Vagina (tissue), 2 donors: ENCODE measurements around the gene ADAMTS2. TPM values are rescaled to one million over a fixed set of nuclear protein-coding genes. Genes with fewer than 3 reads are reported as not detected.
A peak's percentile ranks its signal among the peaks of the same experiment; 100 is the strongest.

ENCODE experiments used
- DNase-seq, 2 donors: peaks; one replicate each; pipeline ENCODE4 v3.0.0-alpha.2; 2017; ENCODE audit errors: extremely low spot score in 2 of 2
- H3K27ac ChIP-seq: fragments of 200-600 bp; sonication (generic); one replicate; pipeline ENCODE4 v1.5.1; 2019
- H3K27me3 ChIP-seq: fragments of 200-600 bp; sonication (generic); one replicate; pipeline ENCODE4 v1.5.1; 2019
- H3K36me3 ChIP-seq, 2 donors: fragments of 200-600 bp; sonication (generic); one replicate each; pipeline ENCODE4 v1.5.1; 2017 to 2019
- H3K4me1 ChIP-seq: fragments of 200-600 bp; sonication (generic); one replicate; pipeline ENCODE4 v1.5.1; 2019
- H3K4me3 ChIP-seq, 2 donors: fragments of 200-600 bp; sonication (generic); 1 replicate in 1 of 2; 2 replicates in 1 of 2; pipeline ENCODE4 v1.5.1; 2016 to 2019
- H3K9me3 ChIP-seq: fragments of 200-600 bp; sonication (generic); one replicate; pipeline ENCODE4 v1.5.1; 2019
- POLR2A ChIP-seq, 2 donors: fragments of 450-650 bp; IDR thresholded peaks; one replicate each; pipeline ENCODE4 v1.6.1; 2017; ENCODE audit warnings: antibody characterized with exemption in 2 of 2, mild to moderate bottlenecking in 2 of 2, moderate library complexity in 2 of 2
- POLR2AphosphoS5 ChIP-seq, 2 donors: sonication (generic); formaldehyde crosslinking; IDR thresholded peaks; one replicate each; pipeline ENCODE4 v1.9.0; 2017; ENCODE audit warnings: antibody characterized with exemption in 2 of 2, mild to moderate bottlenecking in 2 of 2, low read depth in 1 of 2; ENCODE audit not compliant: insufficient read depth in 1 of 2
- intact Hi-C: fragments of 100-400 bp; cut with DNase I; formaldehyde crosslinking; loops from one replicate; pipeline ENCODE4 v1.15.1; 2023
- total RNA-seq: library from RNA; depleted of rRNA; stranded (reverse); fragments of >200 nt; gene quantifications from one replicate; pipeline ENCODE4 v1.2.3, GENCODE V29; 2016
- TF ChIP-seq, protein P1 (sequence below), 3 experiments: fragments of 450-650 bp in 2 of 3; fragments of 200-600 bp in 1 of 3; sonication (generic) in 1 of 3; IDR thresholded peaks; one replicate each; pipeline ENCODE4 v1.5.1; 2017 to 2019; ENCODE audit warnings: antibody characterized with exemption in 3 of 3, mild to moderate bottlenecking in 2 of 3, moderate library complexity in 2 of 3

The ADAMTS2 gene
- total RNA-seq, 1 donor from 2014 or later, result 17.4 TPM

DNA sequence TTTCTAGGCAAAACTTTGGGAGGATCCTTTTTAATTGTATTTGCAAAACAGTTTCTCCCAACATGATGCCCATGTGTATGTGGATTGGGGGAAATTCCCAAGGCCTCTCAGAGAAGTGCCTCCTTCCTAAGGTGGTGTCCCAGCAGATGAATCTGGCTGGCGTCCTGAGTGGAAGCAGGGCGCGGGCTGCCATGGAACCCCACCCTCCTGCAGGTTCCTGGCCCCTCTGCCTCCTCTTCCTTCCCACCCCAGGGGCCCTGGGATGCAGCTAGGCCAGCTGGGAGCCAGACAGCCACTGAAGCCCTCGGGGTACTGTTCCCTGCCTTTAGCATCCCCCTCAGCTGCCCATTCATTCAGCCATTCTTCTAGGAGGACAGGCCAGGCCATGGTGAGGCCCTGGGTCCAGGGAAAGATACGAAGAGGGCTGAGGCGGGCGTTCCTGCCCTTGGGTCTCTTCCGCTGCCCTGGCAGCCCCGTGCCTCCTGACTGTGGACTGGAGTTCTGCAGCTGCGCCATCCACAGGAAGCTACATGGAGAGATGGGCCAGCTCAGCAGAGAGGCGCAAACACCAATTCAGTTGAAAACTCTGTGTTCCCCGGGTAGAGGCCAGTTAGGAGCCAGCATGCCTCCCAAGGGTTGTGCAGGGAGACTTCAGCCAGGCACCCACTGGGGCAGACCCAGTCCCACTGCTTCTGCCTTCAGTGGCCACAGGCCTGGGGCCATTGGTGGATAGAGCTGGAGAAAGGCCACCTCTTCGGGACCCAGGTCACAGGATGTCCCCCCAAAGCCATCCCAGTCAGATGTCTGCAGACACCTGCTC lies 36.5 kb downstream of the ADAMTS2 start:
- DNase-seq, result no peak
- Histone ChIP-seq H3K4me3 (no peak overlapping the region), H3K9me3 (no peaks in the 10 kb centered on the region), H3K4me1 (peaks cover 15% of the 10 kb centered on the region), H3K36me3 (no peaks in the 10 kb centered on the region), H3K27me3 (no peaks in the 10 kb centered on the region), H3K27ac (peak overlapping the region; percentile 72)
- TF ChIP-seq, protein P1, sequence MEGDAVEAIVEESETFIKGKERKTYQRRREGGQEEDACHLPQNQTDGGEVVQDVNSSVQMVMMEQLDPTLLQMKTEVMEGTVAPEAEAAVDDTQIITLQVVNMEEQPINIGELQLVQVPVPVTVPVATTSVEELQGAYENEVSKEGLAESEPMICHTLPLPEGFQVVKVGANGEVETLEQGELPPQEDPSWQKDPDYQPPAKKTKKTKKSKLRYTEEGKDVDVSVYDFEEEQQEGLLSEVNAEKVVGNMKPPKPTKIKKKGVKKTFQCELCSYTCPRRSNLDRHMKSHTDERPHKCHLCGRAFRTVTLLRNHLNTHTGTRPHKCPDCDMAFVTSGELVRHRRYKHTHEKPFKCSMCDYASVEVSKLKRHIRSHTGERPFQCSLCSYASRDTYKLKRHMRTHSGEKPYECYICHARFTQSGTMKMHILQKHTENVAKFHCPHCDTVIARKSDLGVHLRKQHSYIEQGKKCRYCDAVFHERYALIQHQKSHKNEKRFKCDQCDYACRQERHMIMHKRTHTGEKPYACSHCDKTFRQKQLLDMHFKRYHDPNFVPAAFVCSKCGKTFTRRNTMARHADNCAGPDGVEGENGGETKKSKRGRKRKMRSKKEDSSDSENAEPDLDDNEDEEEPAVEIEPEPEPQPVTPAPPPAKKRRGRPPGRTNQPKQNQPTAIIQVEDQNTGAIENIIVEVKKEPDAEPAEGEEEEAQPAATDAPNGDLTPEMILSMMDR (IDR thresholded peaks at IDR 0.05), result no peak
- TF ChIP-seq POLR2A (IDR thresholded peaks at IDR 0.05) (no peak), POLR2AphosphoS5 (IDR thresholded peaks at IDR 0.05; ENCODE audit: insufficient read depth in 1 of 2, low read depth in 1 of 2) (no peak)
- intact Hi-C loops, result no loop called here

DNA sequence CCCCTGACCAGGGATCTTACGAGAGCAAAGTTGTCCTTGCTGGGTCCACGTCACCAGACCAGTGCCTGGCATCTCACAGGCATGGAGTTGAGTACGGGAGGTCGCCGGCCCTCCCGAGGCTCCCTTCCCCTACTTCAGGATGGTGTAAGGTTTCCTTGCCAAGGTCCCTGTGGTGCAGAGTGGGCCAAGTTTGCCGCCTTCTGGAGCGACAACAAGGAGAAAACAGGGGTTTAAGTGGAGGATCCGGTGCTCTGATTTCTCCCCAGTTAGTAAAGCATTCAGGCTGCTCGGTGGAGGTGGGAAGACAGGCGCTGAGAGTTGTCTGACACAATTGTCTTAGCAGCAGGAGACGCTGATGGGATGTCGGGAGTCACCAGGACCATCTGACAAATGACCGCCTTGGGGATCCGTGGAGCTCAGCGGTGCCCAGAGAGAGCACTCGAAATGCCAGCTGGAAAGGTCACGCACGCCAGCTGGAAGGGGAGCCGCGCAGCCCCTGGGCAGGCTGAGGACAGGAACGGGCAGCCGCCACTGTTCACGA lies 37.3 kb downstream of the ADAMTS2 start:
- no peak for DNase-seq
- intact Hi-C loops, result no loop called here
- TF ChIP-seq, protein P1 (IDR thresholded peaks at IDR 0.05), result no peak
- no peak for TF ChIP-seq POLR2AphosphoS5 (IDR thresholded peaks at IDR 0.05; ENCODE audit: insufficient read depth in 1 of 2, low read depth in 1 of 2)
- no peak for TF ChIP-seq POLR2A (IDR thresholded peaks at IDR 0.05)
- no peaks in the 10 kb centered on the region for H3K36me3 ChIP-seq
- H3K27me3 ChIP-seq, result no peaks in the 10 kb centered on the region
- peak overlapping the region; percentile 72 for H3K27ac ChIP-seq
- H3K4me3 ChIP-seq, result no peak overlapping the region
- peaks cover 22% of the 10 kb centered on the region for H3K4me1 ChIP-seq
- H3K9me3 ChIP-seq, result no peaks in the 10 kb centered on the region

DNA sequence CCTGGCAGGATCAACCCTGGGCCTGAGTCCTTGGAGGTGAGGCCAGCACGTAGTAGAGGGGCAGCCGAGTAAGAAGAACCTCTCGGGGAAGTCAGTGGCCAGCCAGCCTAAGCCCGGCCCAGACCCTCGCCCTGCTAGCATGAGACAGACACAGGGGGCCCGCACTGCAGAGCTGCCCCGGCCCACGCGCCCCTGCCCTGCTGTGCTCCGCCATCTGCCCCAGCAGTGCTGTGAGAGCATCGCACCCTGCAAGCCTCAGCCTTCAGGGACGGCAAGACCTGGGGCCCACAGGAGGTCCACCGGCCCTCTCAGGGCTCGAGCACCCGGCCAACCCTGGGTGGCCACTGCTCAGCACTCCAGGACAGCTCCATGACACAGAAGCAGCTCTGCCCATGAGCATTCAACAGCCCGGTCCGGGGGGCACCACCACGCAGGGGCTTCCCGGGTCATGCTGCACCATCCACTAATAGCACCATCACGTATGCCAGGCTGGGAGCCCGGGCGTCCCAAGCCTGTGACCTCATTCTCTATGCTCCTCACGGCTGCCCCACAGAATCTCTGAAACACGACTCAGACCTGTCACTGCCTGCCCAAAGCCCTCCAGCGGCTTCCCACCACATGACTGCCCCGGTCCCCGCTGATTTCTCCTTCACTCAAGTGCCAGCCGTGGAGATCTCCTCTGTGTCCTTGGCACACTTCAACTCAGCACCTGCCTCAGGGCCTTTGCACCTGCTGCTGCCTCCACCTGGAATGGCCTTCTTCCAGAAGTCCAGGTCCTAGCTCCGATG lies 38.1 kb downstream of the ADAMTS2 start:
- intact Hi-C loops, result no loop called here
- Histone ChIP-seq H3K27ac (peak overlapping the region; percentile 72), H3K9me3 (no peaks in the 10 kb centered on the region), H3K4me3 (no peak overlapping the region), H3K36me3 (no peaks in the 10 kb centered on the region), H3K4me1 (peaks cover 28% of the 10 kb centered on the region), H3K27me3 (no peaks in the 10 kb centered on the region)
- TF ChIP-seq POLR2A (IDR thresholded peaks at IDR 0.05) (no peak), POLR2AphosphoS5 (IDR thresholded peaks at IDR 0.05; ENCODE audit: insufficient read depth in 1 of 2, low read depth in 1 of 2) (no peak)
- TF ChIP-seq, protein P1 (IDR thresholded peaks at IDR 0.05), result no peak
- DNase-seq, result no peak

DNA sequence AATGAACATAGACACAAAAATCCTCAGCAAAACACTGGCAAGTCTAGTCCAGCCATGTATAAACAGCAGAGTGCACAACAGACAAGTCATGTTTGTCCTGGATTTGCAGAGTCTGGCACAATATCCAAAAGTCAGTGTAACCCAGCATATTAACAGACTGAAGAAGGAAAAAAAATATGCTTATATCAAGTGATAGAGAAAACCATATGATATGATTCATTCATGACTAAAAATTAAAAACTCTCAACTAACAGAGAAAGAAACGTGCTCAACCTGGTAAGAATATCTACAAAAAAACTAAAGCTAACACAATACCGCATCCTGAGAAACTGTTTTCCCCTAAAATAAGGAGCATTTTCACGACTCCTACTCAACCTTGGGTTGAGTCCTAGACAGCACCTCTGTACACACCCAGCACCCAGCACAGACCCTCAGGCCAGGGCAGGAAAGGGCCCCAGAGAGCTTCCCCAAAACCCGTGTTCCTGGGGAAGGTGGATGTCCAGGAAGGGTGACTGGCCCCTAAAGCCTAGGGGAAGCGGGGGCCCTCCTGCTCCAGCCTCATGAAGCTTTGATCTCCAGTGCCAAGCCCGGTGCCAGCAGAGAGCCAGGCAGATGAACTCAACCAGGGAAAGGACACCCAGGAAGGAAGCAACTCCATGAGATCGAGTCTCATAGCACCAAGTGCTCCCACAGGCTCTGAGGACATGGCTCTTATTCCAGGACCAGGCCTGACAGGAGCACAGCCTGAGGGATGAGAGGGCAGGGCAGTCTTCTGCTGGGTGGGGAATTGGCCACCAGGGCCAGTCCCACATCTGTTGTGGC lies 38.9 kb downstream of the ADAMTS2 start:
- no peaks in the 10 kb centered on the region for H3K9me3 ChIP-seq
- peak overlapping the region; percentile 72 for H3K27ac ChIP-seq
- no peaks in the 10 kb centered on the region for H3K36me3 ChIP-seq
- no peak for TF ChIP-seq POLR2AphosphoS5 (IDR thresholded peaks at IDR 0.05; ENCODE audit: insufficient read depth in 1 of 2, low read depth in 1 of 2)
- TF ChIP-seq POLR2A (IDR thresholded peaks at IDR 0.05), result no peak
- TF ChIP-seq, protein P1 (IDR thresholded peaks at IDR 0.05), result no peak
- peaks cover 35% of the 10 kb centered on the region for H3K4me1 ChIP-seq
- H3K27me3 ChIP-seq, result no peaks in the 10 kb centered on the region
- DNase-seq, result no peak
- H3K4me3 ChIP-seq, result no peak overlapping the region
- intact Hi-C loops, result no loop called here
